Measurements from ENCODE around the gene WFDC8. TPM values are rescaled to one million over a fixed set of nuclear protein-coding genes. Genes with fewer than 3 reads are reported as not detected.

The WFDC8 gene
- total and polyA plus RNA-seq, 2 donors (not counting 3 experiments of a cell fraction or from before 2014, with no cell fraction given) = not detected

- no peak for FAIRE-seq
- no peak for DNase-seq (ENCODE audit: low read depth, low spot score)
- no peak overlapping the region for H3K4me3 ChIP-seq (replicated peaks in 1 of 3; ENCODE audit: insufficient read depth in 1 of 3, low read depth in 1 of 3, low read length in 3 of 3)
- POLR2A ChIA-PET = no interaction called here
- H3K9ac ChIP-seq (replicated peaks; ENCODE audit: extremely low read depth, insufficient read depth, low read length) = no peak overlapping the region
- H2AFZ ChIP-seq (ENCODE audit: low read depth, low read length) = no peak overlapping the region
- dilution Hi-C loops (cut with MboI; ENCODE audit: extremely low pct_ligation_motif_present, low sequenced_read_pairs) (no loop called here), intact Hi-C loops (cut with micrococcal nuclease) (no loop called here)
- H3K27me3 ChIP-seq (ENCODE audit: control insufficient read depth in 2 of 2, insufficient read depth in 2 of 2, low read length in 2 of 2) = no peaks in the 10 kb centered on the region
- no peak for TF ChIP-seq EZH2 (IDR thresholded peaks at IDR 0.05; ENCODE audit: borderline replicate concordance, low read depth, low read length, severe bottlenecking)
- no peak for TF ChIP-seq FOS (IDR thresholded peaks at IDR 0.05; ENCODE audit: borderline replicate concordance, insufficient read depth, low read length)
- TF ChIP-seq POLR2AphosphoS5 (IDR thresholded peaks at IDR 0.05; ENCODE audit: insufficient read depth, low read depth, low read length) = no peak
- no peak for TF ChIP-seq CTCF (IDR thresholded peaks at IDR 0.05; ENCODE audit: extremely low read depth in 1 of 2, insufficient read depth in 1 of 2, low read depth in 1 of 2, low read length in 2 of 2)
- TF ChIP-seq MAX (IDR thresholded peaks at IDR 0.05; ENCODE audit: insufficient read depth, insufficient read length) = no peak
- TF ChIP-seq GATA2 (IDR thresholded peaks at IDR 0.05; ENCODE audit: insufficient read depth, insufficient read length, low read depth, low read length) = no peak
- TF ChIP-seq POLR2A (IDR thresholded peaks at IDR 0.05; ENCODE audit: low read depth, low read length) = no peak
- no peak for TF ChIP-seq MYC (IDR thresholded peaks at IDR 0.05; ENCODE audit: low read depth, low read length)
- TF ChIP-seq JUN (IDR thresholded peaks at IDR 0.05; ENCODE audit: borderline replicate concordance, insufficient read depth, insufficient read length, low read depth) = no peak
- CTCF ChIA-PET = no interaction called here
- no peaks in the 10 kb centered on the region for H3K9me3 ChIP-seq (replicated peaks; ENCODE audit: control insufficient read depth, insufficient read depth, low read length)
- no peaks in the 10 kb centered on the region for H3K4me1 ChIP-seq (ENCODE audit: control insufficient read depth, extremely low read depth, insufficient read depth, low read length)
- H3K4me2 ChIP-seq (ENCODE audit: insufficient read depth, low read length) = no peak overlapping the region
- H4K20me1 ChIP-seq (replicated peaks; ENCODE audit: control insufficient read depth, extremely low read depth, insufficient read depth, low read length) = no peaks in the 10 kb centered on the region
- H3K9me1 ChIP-seq (replicated peaks; ENCODE audit: control insufficient read depth, extremely low read depth, insufficient read depth, low read length) = no peaks in the 10 kb centered on the region
- no peaks in the 10 kb centered on the region for H3K79me2 ChIP-seq (ENCODE audit: control insufficient read depth, insufficient read depth, low read length)
- no peaks in the 10 kb centered on the region for H3K36me3 ChIP-seq (ENCODE audit: control insufficient read depth in 2 of 2, extremely low read depth in 1 of 2, insufficient read depth in 2 of 2, low read length in 2 of 2)
- no TSS peak for BruUV-seq (replicated peaks)
- no peak overlapping the region for H3K27ac ChIP-seq (ENCODE audit: insufficient read depth, low read depth, low read length)
Observed at GRCh38 chr20:45523821-45524220, 55.3 kb downstream of the WFDC8 start.

All from endothelial cell of umbilical vein (primary cell).